ENCODE measurements around the gene AKAP8L.

DNA sequence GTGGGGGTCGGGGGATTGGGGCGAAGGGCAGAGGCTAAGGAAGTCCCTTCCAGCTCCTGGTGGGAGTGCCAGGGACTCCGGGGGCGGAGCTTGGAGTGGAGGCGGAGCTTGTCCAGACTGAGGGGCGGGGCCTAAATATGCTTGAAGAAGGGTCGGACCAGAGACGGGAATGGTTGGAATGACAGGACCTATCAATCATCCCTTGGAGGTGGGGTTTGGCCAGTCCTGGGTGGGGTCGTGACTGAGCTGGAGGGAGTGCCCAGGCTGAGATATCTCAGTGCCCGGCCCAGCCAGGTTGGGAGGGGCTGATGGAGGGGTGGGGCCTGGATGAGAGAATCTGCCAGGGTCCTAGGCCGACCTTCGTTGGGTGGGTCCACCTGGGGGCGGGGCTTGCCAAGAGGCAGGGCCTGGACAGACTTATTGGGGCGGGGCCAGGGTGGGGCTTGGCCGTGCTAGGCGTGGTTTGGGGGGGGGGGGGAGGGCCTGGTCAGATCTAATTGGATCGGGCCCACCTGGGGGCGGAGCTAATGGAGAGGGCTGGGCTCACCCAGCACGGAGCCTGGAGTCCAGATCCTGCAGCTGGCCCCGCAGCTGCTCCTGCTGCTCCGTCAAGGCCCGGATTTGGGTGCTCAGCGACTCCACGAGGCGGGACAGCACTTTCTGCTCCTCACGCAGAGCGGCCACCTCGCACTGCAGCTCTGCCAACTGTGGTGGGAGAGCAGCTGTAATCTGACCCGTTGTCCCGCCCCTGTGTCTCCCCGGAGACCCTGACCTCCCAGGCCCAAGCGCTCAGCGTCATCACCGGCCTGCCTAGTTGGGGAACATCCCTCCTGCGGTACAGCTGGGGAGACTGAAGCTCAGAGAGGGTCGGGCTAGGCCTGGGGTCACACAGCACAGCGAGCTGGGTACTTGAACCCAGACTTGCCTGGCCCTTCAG lies 33.6 kb upstream of the AKAP8L start:
- TF ChIP-seq, protein P1, sequence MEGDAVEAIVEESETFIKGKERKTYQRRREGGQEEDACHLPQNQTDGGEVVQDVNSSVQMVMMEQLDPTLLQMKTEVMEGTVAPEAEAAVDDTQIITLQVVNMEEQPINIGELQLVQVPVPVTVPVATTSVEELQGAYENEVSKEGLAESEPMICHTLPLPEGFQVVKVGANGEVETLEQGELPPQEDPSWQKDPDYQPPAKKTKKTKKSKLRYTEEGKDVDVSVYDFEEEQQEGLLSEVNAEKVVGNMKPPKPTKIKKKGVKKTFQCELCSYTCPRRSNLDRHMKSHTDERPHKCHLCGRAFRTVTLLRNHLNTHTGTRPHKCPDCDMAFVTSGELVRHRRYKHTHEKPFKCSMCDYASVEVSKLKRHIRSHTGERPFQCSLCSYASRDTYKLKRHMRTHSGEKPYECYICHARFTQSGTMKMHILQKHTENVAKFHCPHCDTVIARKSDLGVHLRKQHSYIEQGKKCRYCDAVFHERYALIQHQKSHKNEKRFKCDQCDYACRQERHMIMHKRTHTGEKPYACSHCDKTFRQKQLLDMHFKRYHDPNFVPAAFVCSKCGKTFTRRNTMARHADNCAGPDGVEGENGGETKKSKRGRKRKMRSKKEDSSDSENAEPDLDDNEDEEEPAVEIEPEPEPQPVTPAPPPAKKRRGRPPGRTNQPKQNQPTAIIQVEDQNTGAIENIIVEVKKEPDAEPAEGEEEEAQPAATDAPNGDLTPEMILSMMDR (IDR thresholded peaks at IDR 0.05) = no peak
- TF ChIP-seq POLR2AphosphoS5 (IDR thresholded peaks at IDR 0.05) = peak; percentile 77 to 91 (median 77)

Measured in transverse colon (tissue), 4 donors.